ENCODE measurements around the gene APLN.

DNA sequence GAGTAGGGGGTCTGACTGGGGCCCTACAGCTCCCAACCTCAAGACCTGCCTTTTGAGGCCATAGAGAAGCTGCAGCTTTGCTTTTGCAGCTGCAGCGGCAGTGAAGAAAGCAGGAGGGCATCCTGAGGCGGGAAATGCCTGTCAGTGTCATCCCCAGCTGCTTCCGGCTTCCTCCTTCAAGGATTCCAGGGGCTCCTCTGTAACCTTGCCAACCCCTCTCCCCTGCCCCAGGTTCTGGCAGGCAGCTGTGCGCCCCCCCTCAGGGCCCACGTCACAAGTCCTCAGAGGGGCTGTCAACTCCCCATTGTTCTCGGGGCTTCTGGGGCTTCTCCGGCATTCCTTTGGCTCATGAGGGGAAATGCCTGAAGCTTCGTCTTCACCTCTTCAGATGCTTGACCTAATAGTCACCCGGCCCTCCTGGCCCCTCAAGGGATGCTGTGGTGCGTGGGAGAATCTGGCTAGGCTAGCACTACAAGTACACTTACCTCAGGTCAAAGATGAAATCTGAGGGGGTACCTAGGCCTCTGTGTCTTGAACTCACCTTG lies 31.9 kb downstream of the APLN start:
- TF ChIP-seq, protein P1, sequence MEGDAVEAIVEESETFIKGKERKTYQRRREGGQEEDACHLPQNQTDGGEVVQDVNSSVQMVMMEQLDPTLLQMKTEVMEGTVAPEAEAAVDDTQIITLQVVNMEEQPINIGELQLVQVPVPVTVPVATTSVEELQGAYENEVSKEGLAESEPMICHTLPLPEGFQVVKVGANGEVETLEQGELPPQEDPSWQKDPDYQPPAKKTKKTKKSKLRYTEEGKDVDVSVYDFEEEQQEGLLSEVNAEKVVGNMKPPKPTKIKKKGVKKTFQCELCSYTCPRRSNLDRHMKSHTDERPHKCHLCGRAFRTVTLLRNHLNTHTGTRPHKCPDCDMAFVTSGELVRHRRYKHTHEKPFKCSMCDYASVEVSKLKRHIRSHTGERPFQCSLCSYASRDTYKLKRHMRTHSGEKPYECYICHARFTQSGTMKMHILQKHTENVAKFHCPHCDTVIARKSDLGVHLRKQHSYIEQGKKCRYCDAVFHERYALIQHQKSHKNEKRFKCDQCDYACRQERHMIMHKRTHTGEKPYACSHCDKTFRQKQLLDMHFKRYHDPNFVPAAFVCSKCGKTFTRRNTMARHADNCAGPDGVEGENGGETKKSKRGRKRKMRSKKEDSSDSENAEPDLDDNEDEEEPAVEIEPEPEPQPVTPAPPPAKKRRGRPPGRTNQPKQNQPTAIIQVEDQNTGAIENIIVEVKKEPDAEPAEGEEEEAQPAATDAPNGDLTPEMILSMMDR (IDR thresholded peaks at IDR 0.05): no peak
- no peak for TF ChIP-seq EP300 (IDR thresholded peaks at IDR 0.05)
- TF ChIP-seq POLR2A (IDR thresholded peaks at IDR 0.05): no peak
- TF ChIP-seq POLR2AphosphoS5 (IDR thresholded peaks at IDR 0.05): no peak
